Panc1 (cell line): ENCODE results near the gene FBXO24.

Source experiments
- CTCF ChIP-seq: fragments of 450-650 bp; IDR thresholded peaks from 2 replicates; pipeline ENCODE4 v1.5.1; 2017; ENCODE audit warnings: mild to moderate bottlenecking
- POLR2AphosphoS5 ChIP-seq: IDR thresholded peaks from 2 replicates; pipeline ENCODE4 v1.6.1; 2012; ENCODE audit warnings: mild to moderate bottlenecking, low read depth, low read length, moderate library complexity
- REST ChIP-seq, 2 experiments: IDR thresholded peaks; 2 replicates each; pipeline ENCODE4 v1.6.1; 2011 to 2012; ENCODE audit warnings: low read depth in 2 of 2, control low read depth in 1 of 2, low read length in 1 of 2, mild to moderate bottlenecking in 1 of 2, moderate library complexity in 1 of 2; ENCODE audit not compliant: insufficient read depth in 1 of 2
- SIN3A ChIP-seq: IDR thresholded peaks from 2 replicates; pipeline ENCODE4 v1.6.1; 2012; ENCODE audit warnings: low read depth, mild to moderate bottlenecking, low read length, moderate library complexity, borderline replicate concordance; ENCODE audit not compliant: insufficient read depth
- TCF7L2 ChIP-seq: IDR thresholded peaks from 2 replicates; pipeline ENCODE4 v1.6.1; 2011; ENCODE audit warnings: mild to moderate bottlenecking, low read depth, low read length, inconsistent platforms

- no peak for TF ChIP-seq CTCF
- TF ChIP-seq POLR2AphosphoS5, result no peak
- TF ChIP-seq REST (IDR thresholded peaks at IDR 0.05; ENCODE audit: insufficient read depth in 1 of 2, low read depth in 2 of 2, low read length in 1 of 2), result no peak
- no peak for TF ChIP-seq TCF7L2
- no peak for TF ChIP-seq SIN3A
These were observed 2.0 kb upstream of the FBXO24 start for GRCh38 chr7:100584054-100584682.
